Measurements from ENCODE around the gene CBARP.

DNA sequence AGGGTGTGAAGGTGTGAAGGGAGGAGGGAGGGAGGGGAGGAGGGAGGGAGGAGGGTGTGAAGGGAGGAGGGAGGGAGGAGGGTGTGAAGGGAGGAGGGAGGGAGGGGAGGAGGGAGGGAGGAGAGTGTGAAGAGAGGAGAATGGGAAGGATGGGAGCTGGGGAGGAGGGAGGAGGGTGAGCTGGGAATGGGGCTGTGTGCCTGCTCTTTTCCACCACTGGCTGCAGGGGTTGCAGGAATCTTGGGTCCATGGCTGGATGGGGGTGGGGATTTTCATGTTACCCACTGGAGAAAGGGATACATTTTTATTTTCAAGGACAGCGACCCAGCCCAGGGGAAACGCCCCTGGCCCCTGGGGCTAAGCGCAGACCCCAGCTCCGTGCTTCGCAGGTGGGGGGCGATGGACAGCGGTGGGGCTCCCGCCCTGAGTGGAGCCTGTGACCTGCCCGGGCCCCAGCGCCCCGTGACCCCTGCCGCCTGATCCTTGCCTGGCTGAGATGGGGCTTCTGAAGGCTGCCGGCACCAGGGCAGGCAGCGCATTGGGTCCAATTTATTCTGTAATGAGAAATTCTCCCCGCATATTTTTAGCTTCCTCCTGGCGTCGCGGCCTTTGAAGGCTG lies 44.9 kb upstream of the CBARP start:
- TF ChIP-seq, protein P1, sequence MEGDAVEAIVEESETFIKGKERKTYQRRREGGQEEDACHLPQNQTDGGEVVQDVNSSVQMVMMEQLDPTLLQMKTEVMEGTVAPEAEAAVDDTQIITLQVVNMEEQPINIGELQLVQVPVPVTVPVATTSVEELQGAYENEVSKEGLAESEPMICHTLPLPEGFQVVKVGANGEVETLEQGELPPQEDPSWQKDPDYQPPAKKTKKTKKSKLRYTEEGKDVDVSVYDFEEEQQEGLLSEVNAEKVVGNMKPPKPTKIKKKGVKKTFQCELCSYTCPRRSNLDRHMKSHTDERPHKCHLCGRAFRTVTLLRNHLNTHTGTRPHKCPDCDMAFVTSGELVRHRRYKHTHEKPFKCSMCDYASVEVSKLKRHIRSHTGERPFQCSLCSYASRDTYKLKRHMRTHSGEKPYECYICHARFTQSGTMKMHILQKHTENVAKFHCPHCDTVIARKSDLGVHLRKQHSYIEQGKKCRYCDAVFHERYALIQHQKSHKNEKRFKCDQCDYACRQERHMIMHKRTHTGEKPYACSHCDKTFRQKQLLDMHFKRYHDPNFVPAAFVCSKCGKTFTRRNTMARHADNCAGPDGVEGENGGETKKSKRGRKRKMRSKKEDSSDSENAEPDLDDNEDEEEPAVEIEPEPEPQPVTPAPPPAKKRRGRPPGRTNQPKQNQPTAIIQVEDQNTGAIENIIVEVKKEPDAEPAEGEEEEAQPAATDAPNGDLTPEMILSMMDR (conservative IDR thresholded peaks at IDR 0.05; ENCODE audit: low read length) = no peak
- no peak for TF ChIP-seq EZH2phosphoT487 (IDR thresholded peaks at IDR 0.05; ENCODE audit: borderline replicate concordance, low read depth, low read length)

All from OCI-LY7 (cell line).